Tibial nerve (tissue), 4 donors: Measurements from ENCODE around the gene ATP11A. TPM values are rescaled to one million over a fixed set of nuclear protein-coding genes. Genes with fewer than 3 reads are reported as not detected.

Source experiments
- DNase-seq, 2 donors: peaks; one replicate each; pipeline ENCODE4 v3.0.0-alpha.2; 2019; ENCODE audit warnings: low spot score in 2 of 2
- H3K27ac ChIP-seq, 4 donors: fragments of 200-600 bp; sonication (generic) in 3 of 4; one replicate each; pipeline ENCODE4 v1.5.1; 2017 to 2019; ENCODE audit warnings: mild to moderate bottlenecking in 1 of 4
- H3K27me3 ChIP-seq, 2 donors: fragments of 200-600 bp; sonication (generic) in 1 of 2; one replicate each; pipeline versions ENCODE4 v1.5.1 to v1.6.0; 2017 to 2019
- H3K36me3 ChIP-seq, 3 donors: fragments of 200-600 bp; sonication (generic); one replicate each; pipeline ENCODE4 v1.5.1; 2018 to 2019
- H3K4me1 ChIP-seq, 4 donors: fragments of 200-600 bp; sonication (generic) in 3 of 4; one replicate each; pipeline ENCODE4 v1.5.1; 2017 to 2019
- H3K4me3 ChIP-seq, 4 donors: fragments of 200-600 bp; sonication (generic) in 3 of 4; one replicate each; pipeline ENCODE4 v1.5.1; 2017 to 2019; ENCODE audit warnings: mild to moderate bottlenecking in 1 of 4, moderate library complexity in 1 of 4
- H3K9me3 ChIP-seq, 4 donors: fragments of 200-600 bp; sonication (generic) in 3 of 4; one replicate each; pipeline ENCODE4 v1.5.1; 2017 to 2019
- EP300 ChIP-seq, 2 donors: sonication (generic); formaldehyde crosslinking; IDR thresholded peaks; one replicate each; pipeline ENCODE4 v1.6.1; 2017; ENCODE audit warnings: antibody characterized with exemption in 2 of 2, mild to moderate bottlenecking in 1 of 2
- POLR2A ChIP-seq, 2 donors: fragments of 450-650 bp; IDR thresholded peaks; one replicate each; pipeline ENCODE4 v1.6.1; 2017; ENCODE audit warnings: antibody characterized with exemption in 2 of 2, mild to moderate bottlenecking in 2 of 2, moderate library complexity in 2 of 2
- WGBS, 2 donors: methylation state at CpG; one replicate each; pipeline ENCODE4 v1.1.5; 2018; 5-methylcytosine and 5-hydroxymethylcytosine counted together
- total RNA-seq, 4 donors: library from RNA; depleted of rRNA; stranded (reverse); fragments of >200 nt; gene quantifications; one replicate each; pipeline ENCODE4 v1.1.0, GENCODE V29; 2016
- TF ChIP-seq, protein P1 (sequence below), 5 experiments: fragments of 200-600 bp in 3 of 5; fragments of 450-650 bp in 2 of 5; sonication (generic) in 3 of 5; IDR thresholded peaks; one replicate each; pipeline ENCODE4 v1.5.1; 2016 to 2019; ENCODE audit warnings: antibody characterized with exemption in 5 of 5, mild to moderate bottlenecking in 3 of 5, moderate library complexity in 2 of 5

Gene ATP11A
- total RNA-seq, 4 donors from 2014 or later: 24.7 to 61.5 (median 35.0) TPM

DNA sequence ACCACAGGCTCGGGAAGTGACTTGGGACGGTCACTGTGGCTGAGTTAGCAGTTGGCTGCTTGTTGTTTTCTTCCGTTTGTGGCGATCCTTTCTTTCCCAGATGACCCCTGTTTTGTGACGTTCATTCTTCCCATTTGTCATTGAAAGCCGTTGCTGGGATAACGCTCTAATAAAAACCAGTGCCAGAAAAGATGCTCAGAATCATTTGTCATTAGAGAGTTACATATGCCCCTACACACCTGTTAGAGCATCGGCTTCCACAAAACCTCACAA is 239.9 kb downstream of the ATP11A start:
- whole genome bisulfite sequencing, 2 donors: 43 to 53% methylated on average over 8 of the region's 8 CpGs
- H3K9me3 ChIP-seq: peaks cover 0 to 17% (median 0%) of the 10 kb centered on the region in 4 donors
- H3K27ac ChIP-seq: no peak overlapping the region
- H3K27me3 ChIP-seq: peaks cover 0 to 33% of the 10 kb centered on the region in 2 donors
- DNase-seq: no peak
- peaks cover 0 to 11% (median 4%) of the 10 kb centered on the region in 4 donors for H3K4me1 ChIP-seq
- TF ChIP-seq POLR2A (IDR thresholded peaks at IDR 0.05): no peak
- no peak for TF ChIP-seq EP300 (IDR thresholded peaks at IDR 0.05)
- no peak overlapping the region for H3K4me3 ChIP-seq
- no peaks in the 10 kb centered on the region for H3K36me3 ChIP-seq

DNA sequence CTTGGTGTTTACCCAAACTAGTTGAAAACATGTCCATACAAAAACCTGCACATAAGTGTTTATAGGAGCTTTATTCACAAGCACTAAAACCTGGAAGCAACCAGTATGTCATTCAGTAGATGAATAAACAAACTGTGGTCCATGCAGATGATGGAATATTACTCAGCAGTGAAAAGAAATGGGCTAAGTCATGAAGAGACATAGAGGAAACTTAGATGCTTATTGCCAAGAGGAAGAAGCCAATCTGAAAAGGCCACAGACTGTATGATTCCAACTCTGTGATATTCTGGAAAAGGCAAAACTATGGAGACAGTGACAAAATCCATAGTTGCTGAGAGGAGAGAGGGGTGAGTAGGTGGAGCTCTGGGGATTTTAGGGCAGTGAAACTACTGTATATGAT is 240.4 kb downstream of the ATP11A start:
- H3K9me3 ChIP-seq: peaks cover 0 to 17% (median 0%) of the 10 kb centered on the region in 4 donors
- H3K4me1 ChIP-seq: peaks cover 0 to 11% (median 4%) of the 10 kb centered on the region in 4 donors
- H3K36me3 ChIP-seq: no peaks in the 10 kb centered on the region
- TF ChIP-seq, protein P1, sequence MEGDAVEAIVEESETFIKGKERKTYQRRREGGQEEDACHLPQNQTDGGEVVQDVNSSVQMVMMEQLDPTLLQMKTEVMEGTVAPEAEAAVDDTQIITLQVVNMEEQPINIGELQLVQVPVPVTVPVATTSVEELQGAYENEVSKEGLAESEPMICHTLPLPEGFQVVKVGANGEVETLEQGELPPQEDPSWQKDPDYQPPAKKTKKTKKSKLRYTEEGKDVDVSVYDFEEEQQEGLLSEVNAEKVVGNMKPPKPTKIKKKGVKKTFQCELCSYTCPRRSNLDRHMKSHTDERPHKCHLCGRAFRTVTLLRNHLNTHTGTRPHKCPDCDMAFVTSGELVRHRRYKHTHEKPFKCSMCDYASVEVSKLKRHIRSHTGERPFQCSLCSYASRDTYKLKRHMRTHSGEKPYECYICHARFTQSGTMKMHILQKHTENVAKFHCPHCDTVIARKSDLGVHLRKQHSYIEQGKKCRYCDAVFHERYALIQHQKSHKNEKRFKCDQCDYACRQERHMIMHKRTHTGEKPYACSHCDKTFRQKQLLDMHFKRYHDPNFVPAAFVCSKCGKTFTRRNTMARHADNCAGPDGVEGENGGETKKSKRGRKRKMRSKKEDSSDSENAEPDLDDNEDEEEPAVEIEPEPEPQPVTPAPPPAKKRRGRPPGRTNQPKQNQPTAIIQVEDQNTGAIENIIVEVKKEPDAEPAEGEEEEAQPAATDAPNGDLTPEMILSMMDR (IDR thresholded peaks at IDR 0.05): no peak
- TF ChIP-seq EP300 (IDR thresholded peaks at IDR 0.05): no peak
- no peak for TF ChIP-seq POLR2A (IDR thresholded peaks at IDR 0.05)
- H3K27me3 ChIP-seq: peaks cover 0 to 33% of the 10 kb centered on the region in 2 donors
- H3K4me3 ChIP-seq: no peak overlapping the region
- H3K27ac ChIP-seq: no peak overlapping the region
- DNase-seq: no peak

DNA sequence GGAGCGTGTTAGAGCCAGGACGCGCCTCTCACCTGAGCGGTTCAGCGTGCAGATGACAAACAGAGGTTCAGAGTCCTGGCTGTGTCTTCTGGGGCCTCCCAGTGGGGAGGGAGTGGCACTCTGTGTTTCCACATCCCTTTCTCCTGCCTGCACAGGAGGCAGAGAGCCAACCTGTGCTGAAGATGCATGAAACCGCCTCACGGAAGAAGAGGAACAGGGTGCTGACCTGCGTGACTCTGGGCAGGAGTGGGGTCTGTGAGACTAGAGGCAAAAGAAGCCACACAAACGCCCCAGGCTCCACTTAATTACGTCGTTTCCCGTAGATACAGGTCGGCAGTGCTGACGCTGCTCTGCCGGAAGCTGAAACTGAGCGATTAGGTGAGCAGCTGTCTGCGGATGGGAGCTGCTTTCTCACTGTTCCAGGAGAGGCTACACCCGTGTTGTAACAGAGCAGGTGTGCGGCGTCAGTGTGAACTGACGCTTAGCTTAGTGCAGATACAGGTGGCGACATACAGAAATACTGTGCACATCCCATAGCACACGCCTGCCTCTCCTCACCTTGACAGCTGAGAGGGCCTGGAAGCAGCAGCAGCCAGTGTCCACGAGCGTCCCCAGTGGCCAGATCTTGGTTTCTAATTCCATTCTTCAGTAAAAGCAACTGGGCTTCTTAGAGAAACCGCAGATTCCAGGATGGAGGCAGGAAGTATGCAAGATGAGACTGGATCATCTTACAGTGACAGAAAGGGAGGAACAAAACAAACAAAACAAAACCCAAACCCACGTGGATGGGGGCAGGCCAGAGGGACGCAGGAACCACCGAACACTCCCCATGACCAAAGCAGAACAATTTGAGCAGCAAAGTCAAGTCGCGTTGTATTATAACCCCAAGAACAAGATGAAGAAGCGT is 241.4 kb downstream of the ATP11A start:
- Histone ChIP-seq H3K4me1 (peaks cover 0 to 11% (median 4%) of the 10 kb centered on the region in 4 donors), H3K4me3 (no peak overlapping the region), H3K36me3 (no peaks in the 10 kb centered on the region), H3K27ac (no peak overlapping the region), H3K9me3 (peaks cover 0 to 17% (median 0%) of the 10 kb centered on the region in 4 donors), H3K27me3 (peaks cover 0 to 33% of the 10 kb centered on the region in 2 donors)
- 58 to 73% methylated on average over 32 of the region's 32 CpGs for WGBS, 2 donors
- no peak for TF ChIP-seq EP300 (IDR thresholded peaks at IDR 0.05)
- no peak for TF ChIP-seq POLR2A (IDR thresholded peaks at IDR 0.05)
- TF ChIP-seq, protein P1 (IDR thresholded peaks at IDR 0.05): peak in 3 of 5 experiments; percentile 10 to 28 (median 26)
- no peak for DNase-seq

DNA sequence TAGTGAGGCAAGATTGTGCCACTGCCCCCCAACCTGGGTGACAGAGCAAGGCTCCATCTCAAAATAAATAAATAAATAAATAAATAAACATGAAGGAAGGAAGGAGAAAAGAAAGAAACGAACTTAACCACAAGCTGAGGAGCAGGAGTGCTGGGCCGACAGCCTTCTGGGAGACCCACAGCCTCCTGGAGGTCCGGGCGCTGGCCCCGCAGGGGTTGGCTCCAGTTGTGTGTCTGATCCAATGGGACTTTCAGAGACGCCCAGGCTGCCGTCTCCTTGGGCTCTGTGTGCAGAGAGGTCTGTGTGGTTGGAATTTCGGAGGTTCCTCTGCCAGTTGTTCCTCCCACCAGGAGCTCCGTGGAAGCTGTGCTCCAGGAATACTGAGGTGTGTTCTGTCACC is 243.1 kb downstream of the ATP11A start:
- no peaks in the 10 kb centered on the region for H3K36me3 ChIP-seq
- 74 to 84% methylated on average over 8 to 9 of the region's 9 CpGs for WGBS, 2 donors

DNA sequence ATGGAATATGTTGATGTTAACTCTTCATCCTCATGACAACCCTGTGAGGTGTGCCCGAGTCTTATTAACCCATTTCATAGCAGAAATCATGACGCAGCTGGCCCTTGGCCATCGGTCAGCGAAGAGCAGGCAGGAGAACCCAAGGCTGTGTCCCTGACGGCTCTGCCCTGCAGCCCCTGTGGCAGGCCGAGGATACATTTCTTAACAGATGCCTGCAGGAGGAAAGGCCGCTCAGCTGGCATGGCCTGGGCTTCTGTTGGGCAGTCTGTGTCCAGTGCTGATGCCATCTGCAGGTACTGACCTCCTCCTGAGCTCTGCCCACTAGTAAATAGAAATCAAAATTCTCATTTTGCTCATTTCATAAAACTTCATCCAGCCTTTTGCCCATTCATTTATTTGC is 243.8 kb downstream of the ATP11A start:
- Histone ChIP-seq H3K4me1 (peaks cover 0 to 10% (median 4%) of the 10 kb centered on the region in 4 donors), H3K9me3 (no peaks in the 10 kb centered on the region), H3K27me3 (peaks cover 0 to 27% of the 10 kb centered on the region in 2 donors), H3K27ac (no peak overlapping the region), H3K4me3 (no peak overlapping the region), H3K36me3 (no peaks in the 10 kb centered on the region)
- no peak for DNase-seq
- TF ChIP-seq, protein P1 (IDR thresholded peaks at IDR 0.05): no peak
- TF ChIP-seq POLR2A (IDR thresholded peaks at IDR 0.05): no peak
- no peak for TF ChIP-seq EP300 (IDR thresholded peaks at IDR 0.05)
- 76 to 88% methylated on average over 7 of the region's 7 CpGs for WGBS, 2 donors

More for the DNA sequence above, 243.1 kb downstream of the ATP11A start:
- Histone ChIP-seq H3K27ac (no peak overlapping the region), H3K4me3 (no peak overlapping the region), H3K9me3 (peaks cover 0 to 2% (median 0%) of the 10 kb centered on the region in 4 donors), H3K4me1 (peaks cover 0 to 11% (median 4%) of the 10 kb centered on the region in 4 donors), H3K27me3 (peaks cover 0 to 33% of the 10 kb centered on the region in 2 donors)
- TF ChIP-seq EP300 (IDR thresholded peaks at IDR 0.05) (no peak), POLR2A (IDR thresholded peaks at IDR 0.05) (no peak)
- TF ChIP-seq, protein P1 (IDR thresholded peaks at IDR 0.05): no peak
- no peak for DNase-seq
